ENCODE measurements around the gene HACL1. TPM values are rescaled to one million over a fixed set of nuclear protein-coding genes. Genes with fewer than 3 reads are reported as not detected.
"Not testable (repeated sequence)": the region's sequence is repeated elsewhere in the genome, so short reads cannot be mapped to it uniquely, and the experiment has no call there.

HACL1 gene
- total RNA-seq, 1 donor from 2014 or later = 25.0 TPM

- Histone ChIP-seq H3K36me3 (ENCODE audit: control insufficient read depth, insufficient read depth, low read length) (no peaks in the 10 kb centered on the region), H3K4me3 (ENCODE audit: low read depth, low read length) (no peak overlapping the region), H3K27me3 (ENCODE audit: control insufficient read depth, insufficient read depth, low read length) (peaks cover 2% of the 10 kb centered on the region)
- FAIRE-seq = no peak
- DNase-seq (ENCODE audit: low read depth) = peak; percentile 54
- TF ChIP-seq CTCF (IDR thresholded peaks at IDR 0.05; ENCODE audit: insufficient read depth, low read length, severe bottlenecking) = no peak
Observed at GRCh38 chr3:15535732-15536131, 65.6 kb downstream of the HACL1 start.

- not testable (repeated sequence) for FAIRE-seq; H3K27me3 ChIP-seq (ENCODE audit: control insufficient read depth, insufficient read depth, low read length); H3K4me3 ChIP-seq (ENCODE audit: low read depth, low read length); DNase-seq (ENCODE audit: low read depth); H3K36me3 ChIP-seq (ENCODE audit: control insufficient read depth, insufficient read depth, low read length)
Observed at GRCh38 chr3:15532614-15533013, 68.8 kb downstream of the HACL1 start.

GRCh38 chr3:15531346-15531745, 70.0 kb downstream of the HACL1 start:
- peaks cover 2% of the 10 kb centered on the region for H3K27me3 ChIP-seq (ENCODE audit: control insufficient read depth, insufficient read depth, low read length)
- FAIRE-seq = no peak
- no peak for TF ChIP-seq CTCF (IDR thresholded peaks at IDR 0.05; ENCODE audit: insufficient read depth, low read length, severe bottlenecking)
- no peak overlapping the region for H3K4me3 ChIP-seq (ENCODE audit: low read depth, low read length)
- no peaks in the 10 kb centered on the region for H3K36me3 ChIP-seq (ENCODE audit: control insufficient read depth, insufficient read depth, low read length)
- no peak for DNase-seq (ENCODE audit: low read depth)

- Histone ChIP-seq H3K4me3 (ENCODE audit: low read depth, low read length) (no peak overlapping the region), H3K27me3 (ENCODE audit: control insufficient read depth, insufficient read depth, low read length) (peaks cover 2% of the 10 kb centered on the region), H3K36me3 (ENCODE audit: control insufficient read depth, insufficient read depth, low read length) (no peaks in the 10 kb centered on the region)
- DNase-seq (ENCODE audit: low read depth) (no peak), FAIRE-seq (no peak)
- no peak for TF ChIP-seq CTCF (IDR thresholded peaks at IDR 0.05; ENCODE audit: insufficient read depth, low read length, severe bottlenecking)
Observed at GRCh38 chr3:15528854-15529537, 72.4 kb downstream of the HACL1 start.

- TF ChIP-seq CTCF (IDR thresholded peaks at IDR 0.05; ENCODE audit: insufficient read depth, low read length, severe bottlenecking) = no peak
- DNase-seq (ENCODE audit: low read depth) (no peak), FAIRE-seq (no peak)
- H3K36me3 ChIP-seq (ENCODE audit: control insufficient read depth, insufficient read depth, low read length) = no peaks in the 10 kb centered on the region
- H3K27me3 ChIP-seq (ENCODE audit: control insufficient read depth, insufficient read depth, low read length) = peaks cover 4% of the 10 kb centered on the region
- H3K4me3 ChIP-seq (ENCODE audit: low read depth, low read length) = no peak overlapping the region
Observed at GRCh38 chr3:15527031-15527459, 74.3 kb downstream of the HACL1 start.

- no peaks in the 10 kb centered on the region for H3K36me3 ChIP-seq (ENCODE audit: control insufficient read depth, insufficient read depth, low read length)
- no peak for FAIRE-seq
- TF ChIP-seq CTCF (IDR thresholded peaks at IDR 0.05; ENCODE audit: insufficient read depth, low read length, severe bottlenecking) = no peak
- no peak overlapping the region for H3K4me3 ChIP-seq (ENCODE audit: low read depth, low read length)
- H3K27me3 ChIP-seq (ENCODE audit: control insufficient read depth, insufficient read depth, low read length) = peaks cover 1% of the 10 kb centered on the region
- DNase-seq (ENCODE audit: low read depth) = no peak
Observed at GRCh38 chr3:15525790-15526189, 75.6 kb downstream of the HACL1 start.

All from bronchial epithelial cell (primary cell).